HG03039 (cell line): ENCODE measurements around the gene NUP85.
A peak's percentile ranks its signal among the peaks of the same experiment; 100 is the strongest.
"Not testable (repeated sequence)": the region's sequence is repeated elsewhere in the genome, so short reads cannot be mapped to it uniquely, and the experiment has no call there.

Experiments used
- ATAC-seq: cut with Tn5 transposase; IDR thresholded peaks from one replicate; pipeline ENCODE4 v1.9.1; 2021; ENCODE audit warnings: mild to moderate bottlenecking, moderate library complexity; ENCODE audit not compliant: unreplicated experiment

NUP85 gene

GRCh38 chr17:75240394-75241142 is 35.1 kb downstream of the NUP85 start:
- no peak for ATAC-seq

- ATAC-seq: no peak
These were observed 35.6 kb downstream of the NUP85 start for GRCh38 chr17:75241143-75241430.

- ATAC-seq: no peak
These were observed 36.0 kb downstream of the NUP85 start for GRCh38 chr17:75241502-75241901.

GRCh38 chr17:75241996-75242460 is 36.5 kb downstream of the NUP85 start:
- no peak for ATAC-seq

- no peak for ATAC-seq
These were observed 37.1 kb downstream of the NUP85 start for GRCh38 chr17:75242461-75243042.

GRCh38 chr17:75244133-75244866 is 38.8 kb downstream of the NUP85 start:
- ATAC-seq: no peak

GRCh38 chr17:75245011-75245410 is 39.5 kb downstream of the NUP85 start:
- ATAC-seq: no peak

- ATAC-seq: no peak
These were observed 40.9 kb downstream of the NUP85 start for GRCh38 chr17:75246404-75246803.

GRCh38 chr17:75249564-75249963 is 44.1 kb downstream of the NUP85 start:
- peak; percentile 5 for ATAC-seq

- peak; percentile 89 for ATAC-seq
These were observed 44.6 kb downstream of the NUP85 start for GRCh38 chr17:75250009-75250471.

- ATAC-seq: no peak
These were observed 46.7 kb downstream of the NUP85 start for GRCh38 chr17:75252039-75252816.

- ATAC-seq: not testable (repeated sequence)
These were observed 50.6 kb downstream of the NUP85 start for GRCh38 chr17:75255954-75256698.

- not testable (repeated sequence) for ATAC-seq
These were observed 51.7 kb downstream of the NUP85 start for GRCh38 chr17:75257228-75257627.

GRCh38 chr17:75260641-75261335 is 55.3 kb downstream of the NUP85 start:
- ATAC-seq: peak; percentile 5

GRCh38 chr17:75261336-75262111 is 56.0 kb downstream of the NUP85 start, which contains the start of the genes GGA3 and MRPS7:
TSS of gene GGA3 (minus strand) at chr17:75261606. CDS start at chr17:75261587, 19 bp downstream.
TSS of gene MRPS7 (plus strand) at chr17:75261879. CDS start at chr17:75261901, 22 bp downstream.
- ATAC-seq: peak; percentile 84

- ATAC-seq: no peak
These were observed 56.7 kb downstream of the NUP85 start for GRCh38 chr17:75262112-75262606.

GRCh38 chr17:75263055-75263454 is 57.6 kb downstream of the NUP85 start:
- ATAC-seq: no peak

- no peak for ATAC-seq
These were observed 60.3 kb downstream of the NUP85 start for GRCh38 chr17:75265614-75266315.
